Skin of body (tissue), 2 donors: ENCODE data around the gene KCNMA1. TPM values are rescaled to one million over a fixed set of nuclear protein-coding genes. Genes with fewer than 3 reads are reported as not detected.

Experiments
- DNase-seq: peaks from one replicate; lab custom pipeline; 2025; lab: John Stamatoyannopoulos, UW
- total RNA-seq: library from RNA; depleted of rRNA; stranded (reverse); fragments of >200 nt; gene quantifications from one replicate; pipeline ENCODE4 v1.2.3, GENCODE V29; 2014

Gene KCNMA1
- total RNA-seq, 1 donor from 2014 or later: 11.7 TPM

DNA sequence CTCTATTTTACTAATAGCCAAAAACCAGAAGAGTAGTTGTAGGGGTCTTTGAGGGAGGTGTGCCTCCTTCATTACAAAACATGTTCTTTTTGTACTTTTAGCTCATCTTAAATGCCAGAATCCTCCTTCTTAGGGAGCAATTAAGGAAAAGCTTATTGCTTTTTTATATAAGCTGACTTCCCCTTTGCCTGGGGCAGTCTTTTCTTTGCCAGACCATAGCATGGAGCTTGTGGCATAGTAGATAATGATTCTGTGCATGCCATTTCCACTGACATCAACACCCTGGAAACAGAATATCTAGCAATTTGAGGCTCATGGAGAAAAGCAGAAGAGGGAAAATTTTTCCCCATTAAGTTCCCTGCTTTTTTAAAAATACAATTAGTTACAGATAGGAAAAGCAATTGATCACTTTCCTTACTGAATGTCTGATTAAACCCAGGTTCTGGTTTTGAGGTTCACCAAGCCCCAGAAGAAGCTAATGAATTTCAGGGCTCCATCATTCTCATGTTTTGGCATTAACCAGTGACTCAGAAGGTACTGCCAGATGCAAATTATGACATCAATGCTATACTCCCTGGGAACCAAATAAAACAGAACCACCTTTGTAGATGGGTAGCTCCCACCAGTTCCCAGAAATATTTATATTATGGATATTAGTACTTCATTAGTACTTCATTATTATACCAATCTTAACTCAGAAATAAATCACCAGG is 410.6 kb downstream of the KCNMA1 start:
- DNase-seq: no peak

DNA sequence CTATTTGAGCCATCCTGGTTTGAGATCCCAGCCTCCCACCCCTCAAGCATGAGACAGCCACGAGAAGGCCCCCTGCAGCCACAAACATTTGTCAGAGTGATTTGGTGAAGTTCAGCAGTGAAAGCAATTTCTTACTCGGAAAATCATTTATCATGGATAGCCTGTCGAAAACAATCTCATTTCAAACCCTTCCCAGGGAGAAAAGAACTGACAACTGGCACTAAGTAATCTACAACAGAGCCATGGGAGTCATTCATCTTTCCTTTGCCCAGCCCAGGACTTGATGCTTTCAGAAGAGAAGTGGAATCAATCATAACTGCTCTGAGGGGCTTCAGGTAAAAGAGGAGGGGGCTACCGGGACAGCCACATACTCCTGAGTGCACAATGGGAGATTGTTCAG is 411.2 kb downstream of the KCNMA1 start:
- DNase-seq: no peak

DNA sequence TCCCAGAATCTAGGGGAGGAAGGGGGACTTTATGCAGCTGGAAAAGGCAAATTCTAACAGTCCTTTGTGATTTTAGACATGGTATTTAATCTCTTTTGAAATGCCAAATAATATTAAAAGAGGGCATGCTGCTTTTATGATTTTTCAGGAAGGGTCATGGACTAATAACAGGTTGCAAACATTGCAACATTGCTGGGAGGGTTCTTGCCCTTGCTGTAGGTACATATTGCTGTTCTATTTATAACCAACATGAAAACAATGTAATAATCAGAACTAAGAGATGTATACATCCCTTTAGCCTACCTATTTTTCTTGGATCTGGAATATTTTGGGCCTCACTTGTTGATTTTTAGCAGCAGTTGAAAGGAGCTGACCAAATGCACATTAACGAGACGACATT is 411.6 kb downstream of the KCNMA1 start:
- DNase-seq: no peak

GRCh38 chr10:77223526-77224460 is 413.8 kb downstream of the KCNMA1 start:
- DNase-seq: no peak

GRCh38 chr10:77220150-77220549 is 417.5 kb downstream of the KCNMA1 start:
- DNase-seq: no peak

- no peak for DNase-seq
Observed at GRCh38 chr10:77219046-77219445, 418.6 kb downstream of the KCNMA1 start.

GRCh38 chr10:77214799-77215198 is 422.8 kb downstream of the KCNMA1 start:
- peak; percentile 1 for DNase-seq

GRCh38 chr10:77212632-77213031 is 425.0 kb downstream of the KCNMA1 start:
- peak; percentile 1 for DNase-seq

GRCh38 chr10:77210645-77211044 is 427.0 kb downstream of the KCNMA1 start:
- no peak for DNase-seq

DNA sequence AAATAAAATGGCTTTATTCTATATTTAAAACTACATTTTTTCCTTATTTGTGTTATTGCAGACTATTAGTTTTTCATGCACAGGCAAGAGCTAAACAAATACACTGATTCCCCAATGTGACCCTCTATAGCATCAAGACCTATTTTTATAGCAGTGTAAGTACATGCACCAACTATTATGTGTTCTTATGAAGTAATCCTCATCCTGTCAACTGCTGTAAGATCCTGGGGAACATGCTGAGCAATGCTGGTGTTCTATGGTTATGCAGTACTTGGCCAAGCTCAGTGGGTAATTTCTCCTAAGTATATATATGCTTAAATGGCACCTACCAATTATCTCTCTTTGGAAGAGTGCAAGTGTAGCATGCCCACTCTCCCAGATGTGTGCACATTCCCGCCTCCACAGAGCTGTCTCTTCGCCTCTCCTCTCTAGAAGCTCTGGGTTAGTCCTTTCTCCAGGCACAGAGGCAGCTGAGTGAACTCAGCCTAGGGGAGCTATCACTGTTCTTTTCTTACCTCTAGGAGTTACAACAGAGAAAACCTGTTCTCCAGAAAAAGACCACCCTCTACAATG is 428.8 kb downstream of the KCNMA1 start:
- DNase-seq: no peak

DNA sequence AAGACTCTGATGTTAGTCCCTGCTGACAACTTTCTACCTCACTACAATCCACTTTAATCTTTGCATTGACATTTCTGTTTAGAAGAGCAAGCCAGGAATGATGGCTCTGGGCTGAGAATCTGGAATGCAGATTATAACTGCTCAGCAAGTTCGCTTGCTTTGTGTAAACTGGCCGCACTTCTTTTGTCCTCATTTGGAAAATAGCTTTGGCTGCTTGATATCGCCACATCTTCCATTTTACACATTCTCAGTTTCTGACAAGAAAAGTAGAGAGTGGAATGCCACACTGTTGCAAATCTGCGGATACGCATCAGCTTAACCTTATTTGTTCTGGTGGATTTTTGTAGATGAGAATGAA is 429.8 kb downstream of the KCNMA1 start:
- no peak for DNase-seq

DNA sequence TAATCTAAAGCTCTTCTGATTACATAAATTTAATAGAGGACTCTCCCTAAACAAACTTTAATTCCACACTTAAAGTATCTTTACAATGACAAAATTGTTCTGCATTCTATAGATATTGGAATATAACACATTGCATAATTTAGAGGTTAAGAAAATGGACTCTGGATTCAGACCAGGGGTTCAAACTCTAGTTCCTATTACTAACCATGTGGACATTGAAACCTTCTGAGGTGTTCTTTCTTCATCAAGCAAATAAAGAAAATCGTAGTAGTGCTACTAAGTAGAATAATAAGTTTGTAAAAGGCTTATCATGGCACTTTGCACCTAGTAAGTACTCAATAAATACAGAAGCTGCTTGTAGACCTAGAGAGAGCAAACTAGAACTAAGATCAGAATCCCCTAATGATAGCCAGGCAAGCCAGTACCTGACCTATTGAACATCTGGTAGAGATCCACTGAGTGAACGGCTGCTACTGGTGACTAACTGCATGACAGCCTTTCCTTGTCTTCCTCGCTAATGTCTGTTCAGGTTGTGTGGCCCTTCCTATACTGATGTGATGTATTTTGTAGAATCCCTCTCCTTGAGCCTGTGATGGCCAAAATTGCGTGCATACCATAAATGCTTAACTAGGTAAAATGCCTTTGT is 430.3 kb downstream of the KCNMA1 start:
- no peak for DNase-seq

- DNase-seq: no peak
Observed at GRCh38 chr10:77205135-77205534, 432.5 kb downstream of the KCNMA1 start.

GRCh38 chr10:77204171-77204570 is 433.4 kb downstream of the KCNMA1 start:
- DNase-seq: no peak

DNA sequence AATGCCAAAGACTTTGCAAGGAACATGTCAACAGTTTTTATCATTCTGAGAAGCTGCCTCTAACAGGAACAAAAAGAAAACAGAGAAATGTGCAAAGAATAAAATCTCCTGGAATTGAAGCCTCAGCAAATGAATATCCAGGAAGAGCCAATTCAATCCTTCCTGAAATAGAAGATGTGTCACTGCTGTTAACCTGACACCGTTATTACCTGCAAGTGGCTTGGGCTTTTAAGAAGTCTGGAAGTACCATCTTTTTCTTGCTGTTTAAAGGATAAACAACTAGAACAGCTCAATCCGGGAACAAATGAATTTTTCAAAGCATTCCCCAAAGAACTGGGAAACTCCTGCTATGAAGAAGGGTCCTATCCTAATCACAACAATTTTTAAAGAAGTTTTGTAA is 434.8 kb downstream of the KCNMA1 start:
- DNase-seq: no peak

- DNase-seq: peak; percentile 80
Observed at GRCh38 chr10:77201135-77202106, 436.2 kb downstream of the KCNMA1 start.

- DNase-seq: no peak
Observed at GRCh38 chr10:77197544-77197943, 440.1 kb downstream of the KCNMA1 start.

DNA sequence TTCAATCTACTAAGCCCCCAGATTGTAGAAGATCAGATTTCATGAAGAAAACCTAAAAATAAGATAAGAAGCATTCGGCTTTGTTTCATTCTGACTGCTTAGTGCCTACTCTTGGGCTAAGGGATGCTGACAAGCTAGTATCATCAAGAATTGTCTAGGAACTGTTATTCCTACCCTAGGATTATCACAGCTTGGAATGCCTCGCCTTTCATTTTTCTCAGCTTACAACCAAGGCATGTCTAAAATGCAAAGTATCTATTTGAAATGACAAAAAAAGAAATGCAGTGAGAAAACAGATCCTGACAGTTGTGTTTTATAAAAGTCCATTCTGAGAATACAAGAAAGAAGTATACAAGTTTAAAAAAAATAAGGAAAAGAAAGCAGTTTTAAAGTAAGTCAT is 441.0 kb downstream of the KCNMA1 start:
- no peak for DNase-seq

DNA sequence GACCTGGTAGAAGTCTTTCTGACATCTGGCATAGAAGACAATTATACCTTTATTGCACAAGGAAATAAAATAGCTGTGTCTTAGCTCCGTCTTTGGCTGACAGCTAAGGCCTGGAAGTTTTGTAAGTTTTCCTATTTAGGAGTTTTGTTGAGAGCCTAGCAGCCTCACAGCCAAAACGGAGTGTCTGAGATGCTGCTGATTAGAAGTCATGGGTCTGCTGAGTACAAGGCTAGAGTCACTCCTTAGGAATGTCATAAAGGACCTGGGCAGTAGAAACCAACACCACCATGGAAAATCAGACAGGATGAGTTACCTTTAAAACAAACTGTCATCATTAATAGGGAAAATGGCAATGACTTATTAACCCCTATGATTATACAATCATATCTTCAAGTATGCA is 442.5 kb downstream of the KCNMA1 start:
- no peak for DNase-seq

GRCh38 chr10:77193001-77193400 is 444.6 kb downstream of the KCNMA1 start:
- no peak for DNase-seq

DNA sequence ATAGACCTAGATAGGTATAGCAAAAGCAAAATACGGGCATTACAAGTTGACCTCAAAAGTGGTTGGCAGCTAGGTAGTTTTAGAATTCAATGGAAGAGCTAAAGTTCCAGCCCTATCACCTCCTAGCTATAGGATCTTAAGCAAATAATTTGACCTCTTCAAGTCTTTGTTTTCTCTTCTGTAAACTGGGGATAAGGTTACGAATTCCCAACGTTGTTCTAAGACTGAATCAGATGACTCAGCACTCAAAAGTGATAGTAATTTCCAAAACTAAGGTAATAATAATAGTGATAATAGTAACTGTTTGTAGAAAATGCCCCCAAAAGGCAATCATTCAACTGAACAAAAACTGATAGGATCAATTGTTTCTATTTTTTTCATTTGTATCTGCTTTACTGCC is 445.2 kb downstream of the KCNMA1 start:
- no peak for DNase-seq
